ENCODE data around the gene CPNE5.

CPNE5 gene

DNA sequence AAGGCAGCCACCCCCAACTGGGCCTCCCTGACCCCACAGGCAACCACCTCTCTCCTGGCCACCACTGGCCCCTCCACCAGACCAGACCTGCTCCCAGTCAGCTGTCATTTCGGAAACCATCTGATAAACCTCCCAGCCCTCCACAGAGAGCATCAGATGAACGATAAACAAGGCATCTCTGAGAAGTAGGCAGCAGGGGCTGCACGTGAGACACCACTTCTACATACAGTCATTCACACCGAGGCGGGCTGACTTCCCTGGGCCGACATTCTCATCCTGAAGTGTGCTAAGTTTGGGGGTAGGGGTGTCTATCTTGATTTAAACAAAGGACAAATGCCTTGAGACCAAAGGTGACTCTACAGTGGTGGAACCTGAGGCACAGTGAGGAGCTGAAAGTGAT is 13.8 kb downstream of the CPNE5 start:
- ChIA-PET CTCF (no interaction called here), POLR2A (no interaction called here)
- no peak for TF ChIP-seq HDGF (IDR thresholded peaks at IDR 0.05; ENCODE audit: borderline replicate concordance)
- no peak for TF ChIP-seq BHLHE40 (IDR thresholded peaks at IDR 0.05; ENCODE audit: borderline replicate concordance)
- no peak for TF ChIP-seq FOXK2 (IDR thresholded peaks at IDR 0.05)
- TF ChIP-seq TARDBP (IDR thresholded peaks at IDR 0.05) = no peak
- no peak for TF ChIP-seq CTBP1 (IDR thresholded peaks at IDR 0.05; ENCODE audit: borderline replicate concordance)
- TF ChIP-seq FOXA1 (IDR thresholded peaks at IDR 0.05) = no peak
- no peak for TF ChIP-seq ARNT (IDR thresholded peaks at IDR 0.05)
- no peak for TF ChIP-seq FOXM1 (IDR thresholded peaks at IDR 0.05; ENCODE audit: borderline replicate concordance)
- TF ChIP-seq NFRKB (IDR thresholded peaks at IDR 0.05) = no peak
- no peak for TF ChIP-seq SUZ12 (IDR thresholded peaks at IDR 0.05)
- TF ChIP-seq ZNF384 (IDR thresholded peaks at IDR 0.05) = no peak
- no peak for TF ChIP-seq ELF4 (IDR thresholded peaks at IDR 0.05)
- TF ChIP-seq, protein P1, sequence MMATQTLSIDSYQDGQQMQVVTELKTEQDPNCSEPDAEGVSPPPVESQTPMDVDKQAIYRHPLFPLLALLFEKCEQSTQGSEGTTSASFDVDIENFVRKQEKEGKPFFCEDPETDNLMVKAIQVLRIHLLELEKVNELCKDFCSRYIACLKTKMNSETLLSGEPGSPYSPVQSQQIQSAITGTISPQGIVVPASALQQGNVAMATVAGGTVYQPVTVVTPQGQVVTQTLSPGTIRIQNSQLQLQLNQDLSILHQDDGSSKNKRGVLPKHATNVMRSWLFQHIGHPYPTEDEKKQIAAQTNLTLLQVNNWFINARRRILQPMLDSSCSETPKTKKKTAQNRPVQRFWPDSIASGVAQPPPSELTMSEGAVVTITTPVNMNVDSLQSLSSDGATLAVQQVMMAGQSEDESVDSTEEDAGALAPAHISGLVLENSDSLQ (IDR thresholded peaks at IDR 0.05) = no peak
- DNase-seq (ENCODE audit: extremely low spot score) = no peak

DNA sequence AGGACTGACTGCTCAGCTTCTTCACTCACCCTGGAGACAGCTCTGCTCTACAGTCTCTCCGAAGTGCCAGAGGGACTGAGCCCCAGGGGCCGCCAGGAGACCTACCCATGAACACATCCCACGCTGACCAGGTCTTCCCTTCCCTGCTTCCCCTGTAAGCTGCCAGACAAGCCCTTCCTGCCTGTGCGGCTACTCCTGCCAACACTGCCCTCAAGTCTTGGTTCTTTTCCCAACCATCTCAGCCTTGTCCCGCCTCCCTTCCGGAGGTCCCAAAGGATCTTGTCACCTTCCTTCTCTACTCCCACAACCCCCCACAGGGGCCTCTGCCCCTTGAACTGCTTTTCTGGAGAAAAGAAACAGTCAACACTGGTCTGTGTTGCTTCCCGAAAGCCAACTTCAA is 15.0 kb downstream of the CPNE5 start:
- no peak for DNase-seq (ENCODE audit: extremely low spot score)
- TF ChIP-seq HDGF (IDR thresholded peaks at IDR 0.05; ENCODE audit: borderline replicate concordance) = no peak
- no peak for TF ChIP-seq FOXK2 (IDR thresholded peaks at IDR 0.05)
- no peak for TF ChIP-seq SUZ12 (IDR thresholded peaks at IDR 0.05)
- ChIA-PET CTCF (interaction anchor here (0.5 to 0.6 kb wide), 2 partner anchors 119 to 405 kb away, joined by 4 read pairs; no protein-coding TSS in a partner anchor), POLR2A (no interaction called here)

DNA sequence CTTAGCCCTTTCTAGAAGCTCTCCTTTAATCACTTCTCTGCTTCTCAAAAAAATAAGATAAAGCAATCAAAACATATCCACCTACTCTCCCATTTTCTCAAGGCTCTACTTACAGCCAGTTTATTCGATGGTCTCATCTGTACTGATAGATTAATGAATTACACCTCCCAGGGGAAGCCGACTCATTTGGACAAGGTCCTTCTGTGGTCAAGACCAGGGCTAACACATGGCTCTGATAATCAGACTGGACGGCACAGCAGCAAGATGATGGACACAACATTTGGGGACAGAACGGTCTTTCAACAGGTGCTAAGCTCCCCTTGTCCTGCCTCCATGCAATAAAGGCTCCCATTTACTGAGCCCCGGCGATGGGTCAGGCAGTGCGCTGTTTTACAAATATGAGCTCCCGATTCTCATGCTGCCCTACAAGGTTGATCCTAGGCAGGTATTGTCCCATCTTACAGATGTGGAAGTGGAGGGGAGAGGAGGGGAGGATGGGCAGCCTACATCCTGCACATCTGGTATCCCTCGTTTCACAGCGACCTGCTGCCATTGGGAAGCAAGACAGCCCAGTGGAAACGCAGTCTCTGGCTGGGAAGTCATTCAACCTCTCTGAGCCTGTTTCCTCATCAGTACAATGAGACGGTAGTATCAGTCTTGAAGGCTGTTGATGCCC is 15.7 kb downstream of the CPNE5 start:
- CTCF ChIA-PET = interaction anchor here (0.5 to 0.6 kb wide), 2 partner anchors 120 to 405 kb away, joined by 4 read pairs; no protein-coding TSS in a partner anchor
- no peak for DNase-seq (ENCODE audit: extremely low spot score)
- POLR2A ChIA-PET = no interaction called here
- TF ChIP-seq TARDBP (IDR thresholded peaks at IDR 0.05) = no peak
- TF ChIP-seq LEF1 (IDR thresholded peaks at IDR 0.05; ENCODE audit: borderline replicate concordance) = no peak

DNA sequence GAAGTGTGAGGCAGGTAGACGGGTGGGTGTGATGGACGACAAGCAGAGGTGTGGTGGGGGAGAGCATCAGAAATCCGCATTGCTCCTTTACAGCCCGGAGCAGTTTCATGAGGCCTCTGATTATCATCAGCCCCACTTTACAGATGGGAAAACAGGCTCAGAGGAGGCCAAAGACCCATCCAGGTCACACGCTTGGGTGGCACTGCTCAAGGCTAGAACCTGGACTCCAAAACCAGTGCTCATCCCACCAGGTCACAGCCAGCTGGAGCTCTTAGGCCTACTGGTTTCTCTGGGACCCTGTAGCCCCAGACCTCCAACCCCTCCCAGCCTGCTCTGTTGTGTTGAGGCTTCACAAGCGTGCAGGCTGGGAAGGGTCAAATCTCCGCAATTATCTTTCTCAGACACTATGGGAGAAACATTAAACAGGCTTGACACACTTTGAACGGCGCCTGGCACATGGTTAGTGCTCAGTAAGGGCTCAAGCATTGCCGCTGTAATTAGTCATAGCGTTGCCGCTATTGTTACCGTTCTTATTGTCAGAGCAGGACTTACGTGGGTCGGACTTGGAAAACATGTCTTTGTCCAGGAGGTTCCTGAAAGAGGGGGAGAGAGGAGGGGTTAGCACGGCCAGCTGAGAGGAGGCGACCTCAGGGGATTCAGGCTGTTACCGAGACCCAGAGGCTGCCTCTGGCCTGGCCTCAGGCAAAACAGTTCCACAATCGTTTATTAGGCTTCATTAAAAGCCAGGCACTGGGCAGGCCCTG is 16.6 kb downstream of the CPNE5 start:
- POLR2A ChIA-PET = no interaction called here
- no peak for DNase-seq (ENCODE audit: extremely low spot score)
- no peak for TF ChIP-seq SP1 (IDR thresholded peaks at IDR 0.05)
- CTCF ChIA-PET = no interaction called here

DNA sequence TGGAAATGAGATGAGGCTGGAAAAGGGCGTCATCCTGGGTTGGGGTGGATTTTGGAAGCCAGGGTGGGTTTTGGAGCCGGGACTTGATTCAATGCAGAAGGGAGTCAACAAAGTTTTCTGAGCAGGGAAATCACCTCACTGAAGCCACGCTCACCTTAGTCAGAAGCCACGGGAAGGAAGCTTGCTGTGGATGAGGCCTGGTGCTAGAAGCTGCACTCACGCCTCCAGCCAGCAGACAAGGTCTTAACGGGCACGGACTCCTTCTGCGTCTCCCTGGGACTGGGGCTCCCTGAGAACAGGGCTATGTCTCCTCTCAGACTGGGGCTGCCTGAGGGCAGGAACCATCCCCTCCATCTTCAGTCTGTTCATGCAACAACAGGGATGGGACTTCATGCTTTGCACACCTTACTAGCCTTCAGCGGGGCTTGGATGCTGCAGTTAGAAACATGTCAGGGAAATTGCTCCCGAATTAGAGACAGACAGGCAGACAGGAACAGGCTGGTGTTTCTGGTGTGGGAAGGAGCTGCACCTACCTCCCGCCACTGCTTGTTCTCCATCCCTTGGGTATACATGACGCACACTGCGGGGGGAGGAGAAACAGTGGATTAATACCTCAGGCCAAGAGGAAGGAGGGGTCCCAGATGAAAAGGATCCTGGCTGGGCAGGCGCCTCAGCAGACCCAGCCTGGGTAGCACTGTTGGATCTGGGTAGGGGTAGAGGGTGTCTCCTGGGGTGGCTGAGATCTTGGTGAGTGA is 17.5 kb downstream of the CPNE5 start:
- CTCF ChIA-PET = no interaction called here
- TF ChIP-seq FOXK2 (IDR thresholded peaks at IDR 0.05) (no peak), NFRKB (IDR thresholded peaks at IDR 0.05) (no peak), FOXM1 (IDR thresholded peaks at IDR 0.05; ENCODE audit: borderline replicate concordance) (no peak), FOXA1 (IDR thresholded peaks at IDR 0.05) (no peak), LEF1 (IDR thresholded peaks at IDR 0.05; ENCODE audit: borderline replicate concordance) (no peak), HDGF (IDR thresholded peaks at IDR 0.05; ENCODE audit: borderline replicate concordance) (no peak), ARNT (IDR thresholded peaks at IDR 0.05) (no peak), BHLHE40 (IDR thresholded peaks at IDR 0.05; ENCODE audit: borderline replicate concordance) (no peak), L3MBTL2 (conservative IDR thresholded peaks at IDR 0.05) (no peak), ELF4 (IDR thresholded peaks at IDR 0.05) (no peak), ZNF384 (IDR thresholded peaks at IDR 0.05) (no peak), TARDBP (IDR thresholded peaks at IDR 0.05) (no peak), CTBP1 (IDR thresholded peaks at IDR 0.05; ENCODE audit: borderline replicate concordance) (no peak), SP1 (IDR thresholded peaks at IDR 0.05) (no peak)
- POLR2A ChIA-PET = no interaction called here

DNA sequence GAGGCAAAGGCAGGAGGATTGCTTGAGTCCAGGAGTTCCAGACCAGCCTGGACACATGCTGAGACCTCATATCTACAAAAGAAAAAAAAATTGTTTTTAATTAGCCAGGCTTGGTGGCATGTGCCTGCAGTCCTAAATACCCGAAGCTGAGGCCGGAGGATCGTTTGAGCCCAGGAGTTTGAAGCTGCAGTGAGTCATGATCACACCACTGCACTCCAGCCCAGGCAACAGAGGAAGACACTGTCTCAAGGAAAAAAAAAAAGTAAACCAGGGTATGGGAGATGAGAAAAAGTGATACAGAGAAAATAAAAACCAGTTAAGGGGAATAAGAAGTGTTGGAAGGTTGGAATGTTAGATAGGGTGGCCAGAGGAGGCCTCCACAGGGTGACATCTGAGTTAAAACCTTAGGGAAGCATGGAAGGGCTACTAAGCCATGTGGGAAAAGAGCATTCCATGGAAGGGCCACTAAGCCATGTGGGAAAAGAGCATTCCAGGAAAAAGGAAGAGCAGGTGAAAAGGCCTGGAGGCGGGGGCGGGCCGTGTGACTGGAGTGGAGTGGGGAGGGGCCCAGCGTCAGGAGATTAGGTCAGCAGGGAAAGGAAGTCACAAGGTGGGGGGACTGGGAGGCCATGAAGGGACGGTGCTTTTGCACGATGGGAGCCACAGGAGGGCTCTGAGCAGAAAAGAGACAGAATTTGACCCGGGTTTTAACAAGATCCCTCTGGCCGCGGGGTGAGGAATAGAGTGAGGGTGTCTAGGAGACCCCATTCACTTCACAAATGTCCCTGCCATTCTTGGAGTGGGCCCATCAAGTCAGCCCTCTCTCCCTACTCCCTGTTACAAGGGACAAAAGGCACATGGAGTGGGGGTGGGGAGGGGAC is 18.3 kb downstream of the CPNE5 start:
- TF ChIP-seq L3MBTL2 (conservative IDR thresholded peaks at IDR 0.05) (no peak), FOXM1 (IDR thresholded peaks at IDR 0.05; ENCODE audit: borderline replicate concordance) (no peak), FOXA1 (IDR thresholded peaks at IDR 0.05) (no peak), ELF4 (IDR thresholded peaks at IDR 0.05) (no peak), CTBP1 (IDR thresholded peaks at IDR 0.05; ENCODE audit: borderline replicate concordance) (no peak), LEF1 (IDR thresholded peaks at IDR 0.05; ENCODE audit: borderline replicate concordance) (no peak), SP1 (IDR thresholded peaks at IDR 0.05) (no peak)
- ChIA-PET CTCF (interaction anchor here (0.7 kb wide), 1 partner anchor 25 kb away, joined by 6 read pairs; no protein-coding TSS in a partner anchor), POLR2A (interaction anchor here (0.9 kb wide), 1 partner anchor 64 kb away, joined by 3 read pairs; the partner anchor contains the start of gene C6orf89)
- no peak for DNase-seq (ENCODE audit: extremely low spot score)

More for the DNA sequence above, 17.5 kb downstream of the CPNE5 start:
- no peak for DNase-seq (ENCODE audit: extremely low spot score)

DNA sequence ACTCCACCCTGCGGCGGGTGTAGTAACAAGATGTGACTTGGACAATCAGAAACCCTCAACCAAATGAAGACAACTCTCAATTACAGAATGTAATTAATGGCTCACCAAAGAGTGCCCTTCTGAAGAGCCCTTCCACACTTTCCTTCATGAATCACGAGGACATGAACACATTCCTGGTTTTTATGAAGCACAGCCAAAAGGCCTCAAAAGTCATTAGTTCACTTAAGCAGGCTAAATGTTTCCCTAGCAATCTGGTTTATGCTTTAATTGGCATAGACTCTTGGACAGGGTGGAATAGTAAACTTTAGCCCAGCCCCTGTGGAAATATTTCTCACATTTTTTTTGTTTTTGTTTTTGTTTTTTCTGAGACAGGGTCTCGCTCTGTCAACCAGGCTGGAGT is 20.5 kb downstream of the CPNE5 start:
- POLR2A ChIA-PET = no interaction called here
- TF ChIP-seq, protein P1 (IDR thresholded peaks at IDR 0.05) = no peak
- no peak for TF ChIP-seq SUZ12 (IDR thresholded peaks at IDR 0.05)
- no peak for TF ChIP-seq ELF4 (IDR thresholded peaks at IDR 0.05)
- TF ChIP-seq FOXA1 (IDR thresholded peaks at IDR 0.05) = no peak
- TF ChIP-seq HDGF (IDR thresholded peaks at IDR 0.05; ENCODE audit: borderline replicate concordance) = no peak
- DNase-seq (ENCODE audit: extremely low spot score) = no peak
- CTCF ChIA-PET = no interaction called here
